NCI-H2107 treated with DMSO at 0.1 percent for 48 hours (cell line): Measurements from ENCODE around the gene JAKMIP1.

Source experiments
- DNase-seq: peaks from one replicate; lab custom pipeline; 2025; ENCODE audit not compliant: unreplicated experiment; lab: John Stamatoyannopoulos, UW

JAKMIP1 gene

DNA sequence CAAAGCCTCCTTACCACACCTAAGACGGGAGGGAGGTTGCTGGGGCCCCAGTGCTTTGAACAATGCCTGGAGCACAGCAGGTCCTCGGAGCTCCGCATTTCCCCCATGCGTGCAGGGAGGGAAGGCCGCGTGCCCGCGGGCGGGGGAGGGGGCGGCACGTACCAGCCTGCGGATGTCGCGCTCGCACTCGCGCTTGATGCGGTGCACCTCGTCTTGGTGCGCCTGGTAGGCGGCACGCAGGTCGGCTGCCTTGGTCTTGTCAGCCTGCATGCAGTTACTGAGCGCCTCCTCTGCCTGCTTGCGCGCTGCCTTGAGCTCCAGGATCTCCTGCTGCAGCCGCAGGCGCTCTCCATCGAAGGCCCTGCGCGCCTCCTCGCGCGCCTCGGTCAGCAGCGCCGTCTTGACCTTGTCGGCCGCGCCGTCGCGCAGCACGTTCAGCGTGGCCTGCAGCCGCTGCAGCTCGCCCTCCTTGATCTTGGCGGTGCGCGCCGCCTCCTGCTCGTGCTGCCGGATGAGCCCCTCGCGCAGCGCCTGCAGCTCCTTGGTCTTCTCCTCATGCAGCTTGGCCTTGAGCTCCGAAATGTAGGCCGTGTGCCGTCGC, 94.9 kb downstream of the JAKMIP1 start:
- no peak for DNase-seq

- DNase-seq: no peak
These were observed 95.7 kb downstream of the JAKMIP1 start for GRCh38 chr4:6104541-6105130.

DNA sequence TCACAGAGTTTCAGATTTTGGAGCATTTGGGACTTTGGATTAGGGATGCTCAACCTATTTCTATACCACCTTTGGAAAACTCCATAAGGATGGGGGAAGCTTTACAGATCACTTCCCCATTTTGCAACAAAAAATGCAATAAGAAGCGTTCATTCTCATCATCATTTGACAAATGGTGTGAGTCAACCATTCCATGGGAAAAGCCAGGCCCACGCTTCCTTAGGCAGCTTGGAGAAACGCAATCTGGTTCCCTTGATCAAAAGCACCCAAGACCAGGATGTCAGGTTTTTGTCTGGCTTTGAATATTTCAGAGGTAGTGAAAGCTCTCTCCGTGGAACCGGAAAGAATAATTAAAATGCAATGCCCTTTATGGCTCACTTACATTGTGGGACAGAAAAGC, 102.8 kb downstream of the JAKMIP1 start:
- no peak for DNase-seq

DNA sequence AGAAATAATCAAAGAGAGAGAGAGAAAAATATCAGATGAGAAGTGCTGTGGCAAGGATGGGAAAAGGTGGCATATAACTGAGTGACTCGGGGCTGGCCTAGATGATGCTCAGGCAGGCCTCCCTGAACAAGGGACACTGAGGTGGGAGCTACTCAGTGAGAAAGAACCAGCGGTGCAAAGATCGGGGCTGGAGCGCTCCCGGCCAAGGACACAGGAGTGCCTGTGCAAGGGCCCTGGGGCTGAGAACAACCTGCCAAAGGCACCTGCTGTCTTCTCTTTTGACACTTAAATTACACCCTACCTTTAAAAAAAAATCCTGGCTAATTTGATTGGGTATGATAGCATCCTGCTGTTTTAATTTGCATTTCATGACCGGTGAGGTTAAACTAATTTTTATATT, 104.5 kb downstream of the JAKMIP1 start:
- no peak for DNase-seq

DNA sequence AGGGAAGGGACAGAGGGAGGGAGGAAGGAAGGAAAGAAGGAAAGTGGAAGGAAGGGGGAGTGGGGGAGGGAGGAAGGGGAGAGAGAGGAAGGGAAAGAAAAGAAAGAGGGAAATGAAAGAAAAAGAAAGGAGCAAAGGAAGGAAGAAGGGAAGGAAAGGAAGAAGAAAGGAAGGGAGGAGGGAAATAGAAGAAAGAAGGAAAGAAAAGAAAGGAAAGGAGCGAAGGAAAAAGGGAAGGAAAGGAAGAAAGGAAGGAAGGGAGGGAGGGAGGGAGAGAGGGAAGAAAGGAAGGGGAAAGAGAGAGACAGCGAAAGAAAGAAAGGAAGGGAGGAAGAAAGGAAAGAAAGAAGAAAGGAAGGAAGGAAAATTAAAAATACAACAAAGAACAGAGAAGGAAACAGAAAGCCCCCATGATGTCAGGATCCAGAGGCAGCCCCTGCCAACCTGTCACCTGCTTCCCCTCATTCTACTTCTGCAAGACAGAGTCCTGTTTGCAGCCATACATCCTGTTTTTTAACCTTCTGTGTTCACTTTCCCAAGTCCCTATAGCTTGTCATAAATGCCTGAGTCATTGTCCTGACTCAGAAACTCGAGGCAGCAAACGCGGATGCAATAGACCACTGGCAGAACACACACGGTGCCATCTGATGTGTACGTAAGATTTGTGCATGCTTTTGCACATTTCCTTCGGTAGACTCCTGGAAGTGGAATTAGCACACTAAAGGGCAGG, 105.2 kb downstream of the JAKMIP1 start:
- no peak for DNase-seq

DNA sequence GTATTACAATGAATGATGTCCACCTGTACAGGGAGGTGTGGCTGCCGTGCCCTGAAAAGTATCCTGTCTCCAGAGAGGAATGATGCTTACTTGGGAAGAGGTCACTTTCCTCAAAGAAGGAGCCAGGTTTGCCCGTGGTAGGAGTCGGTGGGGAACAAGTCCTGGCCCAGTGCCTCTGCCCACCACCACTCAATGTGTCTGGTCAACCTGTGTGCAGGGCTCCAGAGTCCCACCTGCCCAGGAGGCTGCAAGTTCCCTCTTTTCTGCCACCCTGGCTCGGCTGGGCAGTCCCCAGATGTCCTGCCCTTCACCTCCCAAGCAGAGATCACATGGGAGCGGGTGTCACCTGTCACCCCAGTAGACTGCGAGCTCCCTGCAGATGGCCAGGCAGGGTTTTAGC, 106.7 kb downstream of the JAKMIP1 start:
- no peak for DNase-seq

GRCh38 chr4:6092971-6093370, 107.4 kb downstream of the JAKMIP1 start:
- no peak for DNase-seq

DNA sequence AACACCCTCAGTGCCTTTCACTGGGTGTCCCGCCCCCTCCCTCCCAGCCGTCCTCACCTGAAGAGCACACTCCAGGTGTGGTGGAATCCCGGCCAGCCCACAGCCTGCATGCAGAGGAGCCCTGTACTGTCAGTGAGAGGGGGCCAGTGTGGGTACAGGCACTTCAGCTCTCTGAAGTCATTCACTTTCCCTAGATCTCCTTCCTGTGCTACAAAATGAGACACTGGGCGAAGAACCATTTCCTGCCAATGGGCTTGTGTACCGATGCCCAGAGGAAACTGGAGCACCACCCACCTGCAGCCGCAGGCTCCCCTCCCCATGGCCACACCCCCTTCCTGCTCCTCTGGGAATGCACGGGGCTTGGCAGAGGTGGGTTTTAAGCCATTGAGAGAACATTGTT, 108.2 kb downstream of the JAKMIP1 start:
- no peak for DNase-seq

DNA sequence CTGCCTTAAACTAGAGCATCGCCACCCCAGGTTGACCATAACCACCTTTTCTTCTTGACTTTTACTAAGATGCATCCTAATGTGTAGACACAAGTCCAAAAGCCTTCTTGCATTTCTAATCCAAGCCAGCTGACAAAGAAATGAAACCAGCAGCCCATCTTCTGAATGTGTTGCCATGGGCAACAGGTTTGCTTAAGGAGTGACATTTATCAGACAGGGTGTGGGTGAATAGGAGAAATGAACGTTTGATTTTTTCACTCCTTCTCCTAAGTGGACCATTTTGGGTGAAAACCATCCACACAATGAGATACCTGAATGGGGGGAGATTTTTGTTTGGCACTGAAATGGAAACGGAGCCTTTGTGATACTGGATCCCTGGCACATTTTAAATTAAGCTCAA, 109.4 kb downstream of the JAKMIP1 start:
- DNase-seq: no peak

GRCh38 chr4:6088950-6089349, 111.4 kb downstream of the JAKMIP1 start:
- no peak for DNase-seq

- peak; percentile 48 for DNase-seq
These were observed 112.5 kb downstream of the JAKMIP1 start for GRCh38 chr4:6087669-6088341.

DNA sequence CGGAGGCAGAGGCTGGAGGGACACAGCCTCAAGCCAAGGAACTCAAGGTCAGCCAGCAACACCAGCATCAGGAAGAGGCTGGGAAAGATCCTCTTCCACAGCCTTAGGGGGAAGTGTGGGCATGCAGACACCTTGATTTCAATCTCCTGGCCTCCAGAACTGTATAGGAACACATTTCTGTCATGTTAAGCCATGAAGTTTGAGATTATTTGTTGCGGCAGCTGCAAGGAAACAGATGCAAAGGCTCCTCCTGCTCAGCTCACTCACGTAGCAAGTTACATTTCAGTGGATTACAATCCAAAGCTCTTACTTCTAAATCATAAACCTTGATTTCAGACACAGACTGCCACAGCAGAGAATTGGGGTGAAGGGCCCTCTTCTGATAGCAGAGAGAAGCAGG, 113.5 kb downstream of the JAKMIP1 start:
- DNase-seq: no peak

DNA sequence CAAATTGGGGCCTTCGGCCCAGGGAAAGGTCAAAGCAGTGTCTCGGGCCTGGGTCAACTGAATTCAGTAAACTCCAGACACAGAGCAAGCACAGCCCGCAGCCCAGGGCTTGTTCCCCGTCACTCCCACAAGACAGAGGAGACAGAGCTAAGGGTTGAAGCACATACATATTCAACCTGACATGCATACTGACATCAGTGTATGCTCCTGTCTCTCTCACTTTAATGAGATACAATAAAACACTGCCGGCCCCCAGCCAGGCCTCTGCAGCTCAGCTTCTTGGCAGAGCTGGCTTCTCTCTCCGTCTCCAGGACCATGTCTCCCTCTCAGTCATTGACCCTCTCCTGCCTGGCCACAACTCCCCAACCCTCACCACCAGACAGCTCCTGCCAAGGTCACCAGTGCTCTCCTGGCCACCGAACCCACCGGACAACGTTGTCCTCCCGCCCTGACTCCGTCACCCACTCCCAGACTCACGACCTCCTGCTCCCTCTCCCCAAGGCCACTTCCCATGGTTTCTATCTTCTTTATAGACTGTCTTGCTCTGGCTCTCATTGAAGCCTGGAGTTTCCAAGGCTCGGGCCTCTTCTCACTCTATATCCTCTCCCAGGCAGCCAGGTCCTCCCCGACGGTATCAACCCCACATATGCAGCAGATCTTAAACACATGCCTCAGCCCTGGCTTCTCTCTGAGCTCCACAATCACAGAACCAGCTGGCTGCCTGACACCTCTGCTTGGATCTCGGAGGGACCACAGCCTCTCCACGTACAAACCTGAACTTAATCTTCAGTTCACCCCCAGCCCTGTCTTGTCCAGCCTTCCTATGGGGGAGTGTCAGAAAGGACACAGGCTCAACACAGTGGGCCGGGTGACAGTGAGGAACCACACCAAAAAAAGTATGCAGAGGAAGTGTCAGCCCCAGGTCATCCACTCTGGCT, 114.4 kb downstream of the JAKMIP1 start:
- no peak for DNase-seq

GRCh38 chr4:6085028-6085690, 115.2 kb downstream of the JAKMIP1 start:
- no peak for DNase-seq

- DNase-seq: no peak
These were observed 120.4 kb downstream of the JAKMIP1 start for GRCh38 chr4:6079965-6080364.

- no peak for DNase-seq
These were observed 121.8 kb downstream of the JAKMIP1 start for GRCh38 chr4:6078560-6078959.

- DNase-seq: no peak
These were observed 124.0 kb downstream of the JAKMIP1 start for GRCh38 chr4:6076391-6076790.

- DNase-seq: no peak
These were observed 125.6 kb downstream of the JAKMIP1 start for GRCh38 chr4:6074758-6075157.

DNA sequence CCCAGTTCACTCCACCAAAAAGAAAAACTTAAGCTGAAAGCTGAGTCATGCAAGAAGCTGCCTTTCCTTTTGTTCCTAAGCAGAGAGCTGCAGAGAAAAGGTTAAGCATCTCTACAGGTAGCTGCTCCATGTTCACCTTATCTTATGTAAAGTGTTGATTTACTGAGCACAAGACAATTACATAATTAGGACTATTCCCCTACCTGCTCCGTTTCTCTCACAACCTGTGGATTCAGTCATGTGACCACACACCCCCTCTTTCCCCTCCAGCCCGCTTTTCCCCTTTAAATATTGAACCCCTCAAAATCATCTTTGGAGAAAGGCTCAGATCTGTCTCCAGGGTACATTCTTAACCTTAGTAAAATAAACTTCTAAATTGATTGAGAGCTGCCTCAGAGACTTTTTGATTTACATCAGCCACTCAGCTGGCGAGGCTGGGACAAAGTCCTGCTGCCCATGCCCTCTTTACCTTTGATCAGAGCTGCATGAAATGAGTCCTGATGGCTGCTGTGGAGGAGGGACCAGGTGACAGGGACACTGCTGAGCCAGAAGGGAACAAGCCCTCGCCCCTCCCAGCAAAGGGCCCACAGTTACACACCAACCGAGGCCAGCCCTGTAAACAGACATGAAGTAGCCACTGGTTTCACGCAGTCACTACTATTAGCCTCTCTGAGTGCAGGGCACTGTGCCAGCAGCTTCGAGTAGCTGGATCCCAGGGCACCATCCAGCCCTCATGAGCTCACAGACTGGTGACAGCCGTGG, 128.2 kb downstream of the JAKMIP1 start:
- DNase-seq: peak; percentile 35
